HEK293T (cell line): ENCODE measurements around the gene C6orf136.

Experiments
- ARNT ChIP-seq: fragments of 450-650 bp; IDR thresholded peaks from 2 replicates; pipeline ENCODE4 v1.6.1; 2017; ENCODE audit warnings: mild to moderate bottlenecking
- BHLHE40 ChIP-seq: fragments of 450-650 bp; IDR thresholded peaks from 2 replicates; pipeline ENCODE4 v1.6.1; 2016; ENCODE audit warnings: mild to moderate bottlenecking, moderate library complexity, borderline replicate concordance
- CTBP1 ChIP-seq: fragments of 450-650 bp; IDR thresholded peaks from 2 replicates; pipeline ENCODE4 v1.6.1; 2016; ENCODE audit warnings: borderline replicate concordance
- ELF4 ChIP-seq: fragments of 450-650 bp; IDR thresholded peaks from 2 replicates; pipeline ENCODE4 v1.6.1; 2017; ENCODE audit warnings: antibody characterized with exemption
- FOXK2 ChIP-seq: fragments of 450-650 bp; IDR thresholded peaks from 2 replicates; pipeline ENCODE4 v1.6.1; 2016; ENCODE audit warnings: mild to moderate bottlenecking
- FOXM1 ChIP-seq: fragments of 450-650 bp; IDR thresholded peaks from 2 replicates; pipeline ENCODE4 v1.6.1; 2017; ENCODE audit warnings: mild to moderate bottlenecking, borderline replicate concordance
- SP1 ChIP-seq: fragments of 450-650 bp; IDR thresholded peaks from 2 replicates; pipeline ENCODE4 v1.6.1; 2017
- ZNF384 ChIP-seq: fragments of 450-650 bp; IDR thresholded peaks from 2 replicates; pipeline ENCODE4 v1.6.1; 2016
- TF ChIP-seq, protein P1 (sequence below): fragments of 450-650 bp; IDR thresholded peaks from 2 replicates; pipeline ENCODE4 v1.6.1; 2016

DNA sequence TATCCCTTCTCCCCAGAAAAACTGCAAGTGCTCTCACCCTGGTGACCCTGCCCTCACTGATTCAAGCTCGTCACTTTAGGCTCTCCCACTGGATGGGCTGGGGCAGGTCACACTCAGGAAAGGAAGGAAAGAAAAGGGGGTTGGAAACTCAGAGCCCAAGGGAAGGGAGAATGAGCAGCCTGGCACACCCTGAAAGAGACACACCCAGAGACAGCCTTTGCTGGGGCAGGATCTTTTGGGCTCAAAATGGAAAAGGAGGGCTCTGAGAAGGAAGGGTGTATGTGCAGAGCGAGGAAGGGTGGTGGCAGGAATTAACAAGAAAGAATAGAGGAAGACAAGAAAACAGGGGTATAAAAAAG is 37.0 kb downstream of the C6orf136 start:
- TF ChIP-seq BHLHE40 (no peak), SP1 (no peak), ELF4 (no peak), CTBP1 (no peak), ZNF384 (no peak), FOXM1 (no peak), ARNT (no peak), FOXK2 (no peak)
- TF ChIP-seq, protein P1, sequence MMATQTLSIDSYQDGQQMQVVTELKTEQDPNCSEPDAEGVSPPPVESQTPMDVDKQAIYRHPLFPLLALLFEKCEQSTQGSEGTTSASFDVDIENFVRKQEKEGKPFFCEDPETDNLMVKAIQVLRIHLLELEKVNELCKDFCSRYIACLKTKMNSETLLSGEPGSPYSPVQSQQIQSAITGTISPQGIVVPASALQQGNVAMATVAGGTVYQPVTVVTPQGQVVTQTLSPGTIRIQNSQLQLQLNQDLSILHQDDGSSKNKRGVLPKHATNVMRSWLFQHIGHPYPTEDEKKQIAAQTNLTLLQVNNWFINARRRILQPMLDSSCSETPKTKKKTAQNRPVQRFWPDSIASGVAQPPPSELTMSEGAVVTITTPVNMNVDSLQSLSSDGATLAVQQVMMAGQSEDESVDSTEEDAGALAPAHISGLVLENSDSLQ: no peak
